DOHH2 (cell line): ENCODE results near the gene RORC.
"Not testable (repeated sequence)": the region's sequence is repeated elsewhere in the genome, so short reads cannot be mapped to it uniquely, and the experiment has no call there.

Experiments used
- H3F3A ChIP-seq: fragments of 200-600 bp; sonication (generic), shearing (Covaris generic); 2 replicates; pipeline ENCODE4 v1.6.0; 2016; ENCODE audit warnings: antibody characterized with exemption, mild to moderate bottlenecking; ENCODE audit not compliant: control insufficient read depth, insufficient read depth
- H3K27ac ChIP-seq: fragments of 200-600 bp; sonication (generic); 2 replicates; pipeline ENCODE4 v1.5.1; 2014; ENCODE audit warnings: low read depth, mild to moderate bottlenecking, low read length, moderate library complexity
- H3K27me3 ChIP-seq: fragments of 200-600 bp; sonication (generic); 2 replicates; pipeline ENCODE4 v1.6.1; 2014; ENCODE audit warnings: mild to moderate bottlenecking, low read length, mixed read lengths; ENCODE audit not compliant: control insufficient read depth
- H3K36me3 ChIP-seq: fragments of 200-600 bp; sonication (generic); 2 replicates; pipeline ENCODE4 v1.6.1; 2014; ENCODE audit warnings: mild to moderate bottlenecking, low read length, moderate library complexity, mixed read lengths; ENCODE audit not compliant: control insufficient read depth
- H3K4me1 ChIP-seq: fragments of 200-600 bp; sonication (generic); 2 replicates; pipeline ENCODE4 v1.6.1; 2014; ENCODE audit warnings: mild to moderate bottlenecking, low read length, mixed read lengths; ENCODE audit not compliant: control insufficient read depth
- H3K4me2 ChIP-seq: fragments of 200-600 bp; sonication (generic); 2 replicates; pipeline ENCODE4 v1.6.0; 2014; ENCODE audit warnings: mild to moderate bottlenecking, low read length, moderate library complexity
- H3K4me3 ChIP-seq: fragments of 200-600 bp; sonication (generic); 2 replicates; pipeline ENCODE4 v1.5.1; 2014; ENCODE audit warnings: mild to moderate bottlenecking, low read length, mixed read lengths
- H3K79me2 ChIP-seq: fragments of 200-600 bp; sonication (generic); 2 replicates; pipeline ENCODE4 v1.6.1; 2014; ENCODE audit warnings: mild to moderate bottlenecking, low read length, mixed read lengths; ENCODE audit not compliant: control insufficient read depth
- H3K9me2 ChIP-seq: fragments of 200-600 bp; sonication (generic); replicated peaks from 2 replicates; pipeline ENCODE4 v1.6.1; 2014; ENCODE audit warnings: mild to moderate bottlenecking, low read length, mixed read lengths; ENCODE audit not compliant: control insufficient read depth
- H3K9me3 ChIP-seq: fragments of 200-600 bp; sonication (generic); 2 replicates; pipeline ENCODE4 v1.6.1; 2014; ENCODE audit warnings: antibody characterized with exemption, low read length, mixed read lengths; ENCODE audit not compliant: control insufficient read depth, insufficient read depth
- H4K20me1 ChIP-seq: fragments of 200-600 bp; sonication (generic); 2 replicates; pipeline ENCODE4 v1.6.0; 2014; ENCODE audit warnings: low read depth, mild to moderate bottlenecking, antibody characterized with exemption, low read length, moderate library complexity; ENCODE audit not compliant: control insufficient read depth, insufficient read depth
- EZH2phosphoT487 ChIP-seq: fragments of 200-600 bp; sonication (generic); IDR thresholded peaks from 2 replicates; pipeline ENCODE4 v1.6.1; 2017; ENCODE audit warnings: borderline replicate concordance, mild to moderate bottlenecking, antibody characterized with exemption, low read length, moderate library complexity, mixed read lengths
- TF ChIP-seq, protein P1 (sequence below): fragments of 200-600 bp; sonication (generic); IDR thresholded peaks from one replicate; pipeline ENCODE4 v1.5.1; 2014; ENCODE audit warnings: antibody characterized with exemption, mild to moderate bottlenecking, low read depth, low read length; ENCODE audit not compliant: poor library complexity, severe bottlenecking

The RORC gene

GRCh38 chr1:151858886-151859665 is 27.5 kb upstream of the RORC start:
- Histone ChIP-seq H3K27me3 (peaks cover 4% of the 10 kb centered on the region; the same call in 1 of the 2 replicates), H3K4me2 (no peak overlapping the region)

DNA sequence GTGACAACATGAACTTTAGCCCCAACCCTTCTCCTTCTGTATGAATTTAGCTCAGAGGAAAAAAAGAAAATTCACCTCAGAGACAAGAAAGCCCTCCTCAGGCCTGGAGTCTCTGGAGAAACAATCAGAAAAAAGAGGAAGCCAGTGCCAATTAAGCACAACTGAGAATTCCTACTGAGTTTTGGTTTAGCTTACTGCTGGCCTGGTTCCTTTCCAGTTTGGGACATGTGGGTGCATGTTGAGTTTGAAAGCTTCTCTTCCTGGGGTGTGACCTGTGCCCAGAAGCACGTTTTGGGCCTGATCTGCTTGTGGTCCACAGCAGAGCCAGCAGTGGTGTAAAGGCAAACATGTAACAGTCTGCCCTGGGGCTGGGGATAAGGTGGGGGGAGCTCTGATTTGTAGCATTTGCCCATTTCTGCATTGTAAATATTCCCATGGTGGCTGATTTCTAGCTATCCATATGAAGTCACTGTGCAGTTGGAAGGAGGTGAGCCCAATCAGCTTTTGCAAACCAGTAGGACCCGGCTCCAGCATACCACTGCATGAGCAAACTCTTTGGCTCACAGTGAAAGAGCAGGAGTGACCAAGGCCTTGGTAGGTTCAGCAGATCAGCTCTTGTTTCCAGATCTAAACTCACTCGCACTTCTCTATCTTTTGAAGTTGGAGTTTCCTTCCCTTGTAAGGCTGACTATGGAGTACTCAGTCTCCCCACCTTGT is 26.6 kb upstream of the RORC start:
- Histone ChIP-seq H3K36me3 (no peaks in the 10 kb centered on the region), H3K9me3 (no peaks in the 10 kb centered on the region), H3K27ac (no peak overlapping the region), H3K4me2 (no peak overlapping the region), H3F3A (no peaks in the 10 kb centered on the region), H3K9me2 (no peaks in the 10 kb centered on the region), H3K27me3 (peaks cover 4% of the 10 kb centered on the region; the same call in 1 of the 2 replicates), H3K4me3 (no peak overlapping the region), H3K4me1 (peaks cover 10% of the 10 kb centered on the region), H3K79me2 (no peaks in the 10 kb centered on the region), H4K20me1 (no peaks in the 10 kb centered on the region)
- TF ChIP-seq, protein P1, sequence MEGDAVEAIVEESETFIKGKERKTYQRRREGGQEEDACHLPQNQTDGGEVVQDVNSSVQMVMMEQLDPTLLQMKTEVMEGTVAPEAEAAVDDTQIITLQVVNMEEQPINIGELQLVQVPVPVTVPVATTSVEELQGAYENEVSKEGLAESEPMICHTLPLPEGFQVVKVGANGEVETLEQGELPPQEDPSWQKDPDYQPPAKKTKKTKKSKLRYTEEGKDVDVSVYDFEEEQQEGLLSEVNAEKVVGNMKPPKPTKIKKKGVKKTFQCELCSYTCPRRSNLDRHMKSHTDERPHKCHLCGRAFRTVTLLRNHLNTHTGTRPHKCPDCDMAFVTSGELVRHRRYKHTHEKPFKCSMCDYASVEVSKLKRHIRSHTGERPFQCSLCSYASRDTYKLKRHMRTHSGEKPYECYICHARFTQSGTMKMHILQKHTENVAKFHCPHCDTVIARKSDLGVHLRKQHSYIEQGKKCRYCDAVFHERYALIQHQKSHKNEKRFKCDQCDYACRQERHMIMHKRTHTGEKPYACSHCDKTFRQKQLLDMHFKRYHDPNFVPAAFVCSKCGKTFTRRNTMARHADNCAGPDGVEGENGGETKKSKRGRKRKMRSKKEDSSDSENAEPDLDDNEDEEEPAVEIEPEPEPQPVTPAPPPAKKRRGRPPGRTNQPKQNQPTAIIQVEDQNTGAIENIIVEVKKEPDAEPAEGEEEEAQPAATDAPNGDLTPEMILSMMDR, result no peak
- no peak for TF ChIP-seq EZH2phosphoT487

More at GRCh38 chr1:151858886-151859665, 27.5 kb upstream of the RORC start:
- no peaks in the 10 kb centered on the region for H3K9me2 ChIP-seq
- TF ChIP-seq EZH2phosphoT487, result no peak
- TF ChIP-seq, protein P1, result no peak
- H3K36me3 ChIP-seq, result no peaks in the 10 kb centered on the region
- no peak overlapping the region for H3K27ac ChIP-seq
- H3K4me3 ChIP-seq, result no peak overlapping the region
- H3K9me3 ChIP-seq, result no peaks in the 10 kb centered on the region
- H3K4me1 ChIP-seq, result peaks cover 10% of the 10 kb centered on the region
- H3K79me2 ChIP-seq, result no peaks in the 10 kb centered on the region
- no peaks in the 10 kb centered on the region for H3F3A ChIP-seq
- no peaks in the 10 kb centered on the region for H4K20me1 ChIP-seq

DNA sequence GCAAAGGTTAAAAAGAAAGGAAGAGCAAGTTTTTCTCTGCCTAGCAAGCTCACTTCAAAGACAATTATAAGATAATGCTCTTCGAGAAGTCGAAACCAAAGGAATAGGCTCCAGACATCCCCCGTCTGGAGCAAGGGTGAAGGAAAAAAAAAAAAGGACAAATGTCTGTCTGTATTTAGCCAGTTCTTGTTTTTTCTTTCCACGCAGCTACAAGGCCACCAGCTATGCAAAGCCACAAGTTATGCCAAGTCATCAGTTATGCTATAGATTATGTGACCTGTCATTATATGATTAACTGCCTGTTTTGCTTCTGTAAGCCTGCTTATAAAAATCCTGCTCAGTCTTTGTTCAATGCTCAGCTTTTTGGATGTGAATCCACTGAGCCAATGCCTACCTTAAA is 24.3 kb upstream of the RORC start:
- TF ChIP-seq EZH2phosphoT487, result no peak
- TF ChIP-seq, protein P1, result no peak
- H3K9me3 ChIP-seq, result no peaks in the 10 kb centered on the region
- no peaks in the 10 kb centered on the region for H4K20me1 ChIP-seq
- H3F3A ChIP-seq, result no peaks in the 10 kb centered on the region
- peaks cover 10% of the 10 kb centered on the region for H3K4me1 ChIP-seq
- H3K27me3 ChIP-seq, result no peaks in the 10 kb centered on the region; the same call in 1 of the 2 replicates
- H3K4me3 ChIP-seq, result no peak overlapping the region
- H3K36me3 ChIP-seq, result no peaks in the 10 kb centered on the region
- no peaks in the 10 kb centered on the region for H3K9me2 ChIP-seq
- no peaks in the 10 kb centered on the region for H3K79me2 ChIP-seq
- H3K27ac ChIP-seq, result no peak overlapping the region
- H3K4me2 ChIP-seq, result no peak overlapping the region

DNA sequence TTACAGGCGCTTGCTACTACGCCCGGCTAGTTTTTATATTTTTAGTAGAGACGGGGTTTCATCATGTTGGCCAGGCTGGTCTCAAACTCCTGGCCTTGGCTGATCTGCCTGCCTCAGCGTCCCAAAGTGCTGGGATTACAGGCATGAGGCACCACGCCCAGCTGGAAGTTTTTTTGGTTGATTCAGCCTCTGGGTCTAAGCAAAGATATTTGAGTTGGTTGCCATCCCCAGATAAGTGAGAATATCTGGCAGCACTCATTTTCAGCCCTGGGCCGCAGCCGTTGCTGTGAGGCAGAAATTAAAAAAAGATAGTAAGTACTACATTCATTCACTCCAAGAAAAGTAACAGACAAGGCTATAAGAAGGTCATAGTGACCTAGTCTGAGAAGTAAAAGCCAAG is 23.9 kb upstream of the RORC start:
- not testable (repeated sequence) for H3K36me3 ChIP-seq, H3K4me2 ChIP-seq, H3K79me2 ChIP-seq, H3K4me3 ChIP-seq, H3K27ac ChIP-seq, H3F3A ChIP-seq, H4K20me1 ChIP-seq, H3K27me3 ChIP-seq, H3K9me3 ChIP-seq, H3K9me2 ChIP-seq
- H3K4me1 ChIP-seq, result peaks cover 10% of the 10 kb centered on the region
